Omental fat pad (tissue), 4 donors: Measurements from ENCODE around the gene LMX1B. TPM values are rescaled to one million over a fixed set of nuclear protein-coding genes. Genes with fewer than 3 reads are reported as not detected.

Experiments used
- ATAC-seq: fragments of 150-250 bp; one replicate; pipeline ENCODE4 v1.9.1; 2016; ENCODE audit warnings: mild to moderate bottlenecking, moderate library complexity; ENCODE audit not compliant: low FRiP score
- DNase-seq: peaks from one replicate; pipeline ENCODE4 v3.0.0-alpha.2; 2019; ENCODE audit warnings: low spot score
- CTCF ChIP-seq, 3 donors: fragments of 450-650 bp; IDR thresholded peaks; one replicate each; pipeline ENCODE4 v1.5.1; 2016 to 2017; ENCODE audit warnings: antibody characterized with exemption in 3 of 3, mild to moderate bottlenecking in 3 of 3, moderate library complexity in 2 of 3
- total RNA-seq, 4 donors: library from RNA; depleted of rRNA; stranded (reverse); fragments of >200 nt; gene quantifications; one replicate each; pipeline ENCODE4 v1.1.0, GENCODE V29; 2016

The LMX1B gene
- total RNA-seq, 4 donors from 2014 or later, result 0.09 to 1.1 (median 0.31) TPM; not detected in 1

DNA sequence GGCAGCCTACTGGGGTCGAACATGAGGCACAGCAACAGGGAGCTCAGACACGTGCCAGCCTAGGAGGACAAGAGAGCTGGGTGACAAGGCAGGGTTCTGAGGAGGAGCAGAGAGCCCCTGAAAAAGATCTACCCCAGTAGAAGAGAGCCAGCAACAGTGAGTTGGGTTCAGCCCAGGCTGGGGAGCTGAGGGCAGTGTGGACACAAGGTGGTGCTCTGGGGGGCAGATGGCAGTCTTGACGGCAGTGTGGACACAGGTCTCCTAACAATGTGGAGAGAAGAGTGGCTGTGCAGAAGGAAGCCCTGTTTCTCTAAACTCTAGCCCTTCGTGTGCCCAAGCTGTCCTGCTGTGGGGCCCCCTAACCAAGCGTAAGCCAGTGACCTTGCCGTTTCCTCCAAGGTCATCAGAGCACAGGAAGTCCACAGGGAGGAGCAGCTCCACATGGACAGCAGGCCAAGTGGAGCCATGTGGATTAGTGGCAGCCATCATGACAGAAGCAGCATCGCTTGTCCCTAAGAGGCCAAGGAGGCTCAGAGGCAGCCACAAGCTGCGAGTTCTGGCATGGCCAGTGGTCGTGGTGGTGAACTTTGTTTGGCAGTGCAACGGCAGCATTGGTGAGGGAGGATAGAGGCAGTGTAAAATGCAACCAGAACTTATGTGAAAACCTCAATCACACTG, 25.1 kb upstream of the LMX1B start:
- ATAC-seq (no peak), DNase-seq (no peak)
- no peak for TF ChIP-seq CTCF (IDR thresholded peaks at IDR 0.05)

- no peak for DNase-seq
- TF ChIP-seq CTCF (IDR thresholded peaks at IDR 0.05), result no peak
- ATAC-seq, result no peak
Observed at GRCh38 chr9:126589349-126589748, 24.4 kb upstream of the LMX1B start.

- no peak for DNase-seq
- no peak for ATAC-seq
- TF ChIP-seq CTCF (IDR thresholded peaks at IDR 0.05), result no peak
Observed at GRCh38 chr9:126591083-126591482, 22.6 kb upstream of the LMX1B start.

GRCh38 chr9:126591922-126592321, 21.8 kb upstream of the LMX1B start:
- ATAC-seq, result no peak
- DNase-seq, result no peak
- no peak for TF ChIP-seq CTCF (IDR thresholded peaks at IDR 0.05)

- DNase-seq (no peak), ATAC-seq (no peak)
- TF ChIP-seq CTCF (IDR thresholded peaks at IDR 0.05), result no peak
Observed at GRCh38 chr9:126592461-126592860, 21.3 kb upstream of the LMX1B start.

DNA sequence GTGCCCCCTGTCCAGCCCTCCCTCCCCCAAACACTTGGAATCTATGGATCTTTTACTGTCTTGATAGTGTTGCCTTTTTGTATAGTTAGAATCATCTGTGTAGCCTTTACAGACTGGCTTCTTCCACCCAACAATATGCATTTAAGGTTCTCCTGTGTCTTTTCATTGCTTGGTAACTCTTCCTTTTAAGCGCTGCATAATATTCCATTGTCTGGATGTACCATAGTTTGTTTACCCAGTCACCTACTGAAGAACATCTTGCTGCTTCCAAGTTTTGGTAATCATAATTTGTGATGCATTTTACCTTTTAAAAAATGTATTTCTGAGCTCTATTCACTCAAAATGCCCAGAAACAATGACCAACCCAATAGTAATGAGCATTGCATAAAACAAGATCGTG, 17.7 kb upstream of the LMX1B start:
- DNase-seq, result no peak
- ATAC-seq, result no peak
- TF ChIP-seq CTCF (IDR thresholded peaks at IDR 0.05), result no peak

DNA sequence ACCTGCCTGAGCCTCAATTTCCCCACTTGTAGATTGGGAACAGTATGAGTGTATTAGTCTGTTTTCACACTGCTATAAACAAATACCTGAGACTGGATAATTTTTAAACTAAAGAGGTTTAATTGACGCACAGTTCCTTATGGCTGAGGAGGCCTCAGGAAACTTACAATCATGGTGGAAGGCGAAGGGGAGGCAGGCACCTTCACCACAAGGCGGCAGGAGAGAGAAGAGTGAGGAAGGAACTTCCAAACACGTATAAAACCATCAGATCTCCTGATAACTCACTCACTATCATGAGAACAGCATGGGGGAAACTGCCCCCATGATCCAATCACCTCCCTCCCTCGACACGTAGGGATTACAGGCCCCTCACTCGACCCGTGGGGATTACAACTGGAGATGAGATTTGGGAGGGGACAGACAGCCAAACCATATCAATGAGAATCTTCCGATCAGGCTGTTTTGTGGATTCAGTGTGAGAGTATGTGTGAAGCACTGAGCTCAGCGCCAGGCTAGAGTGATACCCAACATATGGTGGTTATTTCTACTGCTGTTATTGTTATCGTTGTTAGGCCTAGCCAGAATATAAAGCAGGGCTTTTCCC, 14.6 kb upstream of the LMX1B start:
- no peak for DNase-seq
- ATAC-seq, result no peak
- TF ChIP-seq CTCF (IDR thresholded peaks at IDR 0.05), result no peak
